T-cell (primary cell): ENCODE results near the gene NANOS3. TPM values are rescaled to one million over a fixed set of nuclear protein-coding genes. Genes with fewer than 3 reads are reported as not detected.
A peak's percentile ranks its signal among the peaks of the same experiment; 100 is the strongest.

Experiments
- ATAC-seq, 4 experiments: fragments of 200-7000 bp in 3 of 4; fragments of 150-1000 bp in 1 of 4; cut with Tn5 transposase; replicated peaks in 1 of 4; 1 replicate in 3 of 4; 2 replicates in 1 of 4; pipeline ENCODE4 v1.10.0; 2021; ENCODE audit warnings: moderate library complexity in 3 of 4, mild to moderate bottlenecking in 2 of 4, moderate number of reproducible peaks in 1 of 4
- CTCF ChIA-PET, 2 donors: fragments of 300-600 bp; sonication (Branson Sonifier 250); formaldehyde crosslinking; loops; one replicate each; lab custom pipeline; 2022; ENCODE audit warnings: antibody characterized with exemption in 2 of 2; lab: Charles Lee
- POLR2A ChIA-PET, 2 donors: fragments of 300-600 bp; sonication (Branson Sonifier 250); formaldehyde crosslinking; loops; one replicate each; lab custom pipeline; 2022; ENCODE audit warnings: antibody characterized with exemption in 2 of 2; lab: Charles Lee
- DNase-seq, 35 experiments: peaks; one replicate each; pipeline versions ENCODE4 v3.0.0 to v3.0.0-alpha.2; 2013 to 2023
- H3K27ac ChIP-seq: one replicate; pipeline ENCODE4 v1.5.1; 2013; ENCODE audit warnings: low read length
- H3K27me3 ChIP-seq, 2 experiments: replicated peaks in 1 of 2; 1 replicate in 1 of 2; 2 replicates in 1 of 2; pipeline versions ENCODE4 v1.6.1 to v1.7.0; 2013; ENCODE audit warnings: low read length in 1 of 2, mixed read lengths in 1 of 2; ENCODE audit not compliant: control insufficient read depth in 2 of 2, insufficient read depth in 2 of 2; ENCODE audit errors: extremely low read depth in 1 of 2
- H3K36me3 ChIP-seq, 2 donors: 1 replicate in 1 of 2; 2 replicates in 1 of 2; pipeline versions ENCODE4 v1.6.1 to v1.7.0; 2013; ENCODE audit warnings: low read length in 1 of 2; ENCODE audit not compliant: control insufficient read depth in 2 of 2, insufficient read depth in 1 of 2; ENCODE audit errors: extremely low read depth in 1 of 2
- H3K4me1 ChIP-seq, 2 experiments: 1 replicate in 1 of 2; 2 replicates in 1 of 2; pipeline versions ENCODE4 v1.6.1 to v1.7.0; 2013; ENCODE audit warnings: low read length in 2 of 2, mixed read lengths in 1 of 2; ENCODE audit not compliant: insufficient read depth in 2 of 2, control insufficient read depth in 1 of 2; ENCODE audit errors: extremely low read depth in 1 of 2
- H3K4me3 ChIP-seq, 2 donors: 1 replicate in 1 of 2; 2 replicates in 1 of 2; pipeline versions ENCODE4 v1.5.1 to v1.7.0; 2013; ENCODE audit warnings: mild to moderate bottlenecking in 2 of 2, low read length in 1 of 2, moderate library complexity in 1 of 2; ENCODE audit not compliant: control insufficient read depth in 1 of 2; ENCODE audit errors: extremely low read depth in 1 of 2
- H3K9me3 ChIP-seq: 2 replicates; pipeline ENCODE4 v1.7.0; 2013
- H3K27ac Mint-ChIP-seq, 2 donors: one replicate each; pipeline ENCODE4 v1.8.0; 2020 to 2021; ENCODE audit warnings: mild to moderate bottlenecking in 2 of 2, mixed read lengths in 2 of 2
- H3K27me3 Mint-ChIP-seq, 2 donors: one replicate each; pipeline ENCODE4 v1.8.0; 2021 to 2022; ENCODE audit warnings: mixed read lengths in 2 of 2
- H3K36me3 Mint-ChIP-seq: one replicate; pipeline ENCODE4 v1.8.0; 2021; ENCODE audit warnings: mixed read lengths
- H3K4me1 Mint-ChIP-seq, 3 donors: one replicate each; pipeline ENCODE4 v1.8.0; 2020 to 2022; ENCODE audit warnings: mixed read lengths in 3 of 3, mild to moderate bottlenecking in 1 of 3
- H3K4me3 Mint-ChIP-seq, 3 donors: one replicate each; pipeline ENCODE4 v1.8.0; 2020 to 2022; ENCODE audit warnings: mild to moderate bottlenecking in 3 of 3, mixed read lengths in 3 of 3, moderate library complexity in 3 of 3
- H3K9me3 Mint-ChIP-seq, 3 donors: one replicate each; pipeline ENCODE4 v1.8.0; 2020 to 2022; ENCODE audit warnings: mixed read lengths in 3 of 3
- WGBS: methylation state at CpG from one replicate; pipeline ENCODE4 v1.1.5; 2013; ENCODE audit warnings: missing lambda C conversion rate; ENCODE audit not compliant: insufficient coverage; 5-methylcytosine and 5-hydroxymethylcytosine counted together
- total RNA-seq, 35 experiments: library from RNA in 6 of 35; stranded (reverse) in 6 of 35; fragments of 120-200 nt in 1 of 35; gene quantifications; one replicate each; pipeline versions ENCODE4 v1.2.1 to v1.2.4 and lab custom pipeline; 2013 to 2026

NANOS3 gene
- total RNA-seq, 5 donors from 2014 or later (not counting 1 experiment from before 2014, with no cell fraction given) = 0.85 to 2.3 (median 1.5) TPM; not detected in 1

- Histone ChIP-seq H3K4me1 (no peaks in the 10 kb centered on the region), H3K4me3 (no peak overlapping the region), H3K9me3 (no peaks in the 10 kb centered on the region), H3K27me3 (no peaks in the 10 kb centered on the region), H3K27ac (no peak overlapping the region), H3K36me3 (no peaks in the 10 kb centered on the region)
- Mint-ChIP-seq H3K27ac (no peak overlapping the region), H3K27me3 (no peaks in the 10 kb centered on the region), H3K4me1 (no peaks in the 10 kb centered on the region), H3K9me3 (no peaks in the 10 kb centered on the region), H3K36me3 (no peaks in the 10 kb centered on the region), H3K4me3 (no peak overlapping the region)
- ChIA-PET POLR2A (no interaction called here), CTCF (no interaction called here)
- ATAC-seq = no peak
- no peak for DNase-seq
- 100% methylated on average over 2 of the region's 5 CpGs for WGBS
Measured at GRCh38 chr19:13894552-13894951, 17.6 kb downstream of the NANOS3 start.

GRCh38 chr19:13896227-13896626 lies 19.3 kb downstream of the NANOS3 start:
- no peaks in the 10 kb centered on the region for H3K9me3 ChIP-seq
- no CpG with 5 or more reads among the region's 2 CpGs for WGBS
- H3K27me3 ChIP-seq = no peaks in the 10 kb centered on the region
- Mint-ChIP-seq H3K27me3 (no peaks in the 10 kb centered on the region), H3K27ac (no peak overlapping the region), H3K4me3 (no peak overlapping the region), H3K36me3 (no peaks in the 10 kb centered on the region), H3K9me3 (no peaks in the 10 kb centered on the region), H3K4me1 (no peaks in the 10 kb centered on the region)
- ChIA-PET CTCF (interaction anchor here in 1 of 2 donors (0.6 kb wide), 1 partner anchor 426 kb away, joined by 4 read pairs; no protein-coding TSS in a partner anchor), POLR2A (no interaction called here)
- H3K4me1 ChIP-seq = no peaks in the 10 kb centered on the region
- no peak overlapping the region for H3K4me3 ChIP-seq
- no peak overlapping the region for H3K27ac ChIP-seq
- ATAC-seq (no peak), DNase-seq (no peak)
- H3K36me3 ChIP-seq = no peaks in the 10 kb centered on the region

- H3K4me3 Mint-ChIP-seq = no peak overlapping the region
- peaks cover 0 to 7% (median 0%) of the 10 kb centered on the region in 3 donors for H3K4me1 Mint-ChIP-seq
- no peaks in the 10 kb centered on the region for H3K36me3 Mint-ChIP-seq
- peak overlapping the region in 1 of 2 donors; percentile 11 for H3K27ac Mint-ChIP-seq
- no peak overlapping the region for H3K27ac ChIP-seq
- no peaks in the 10 kb centered on the region for H3K9me3 ChIP-seq
- no peaks in the 10 kb centered on the region for H3K36me3 ChIP-seq
- H3K4me3 ChIP-seq = no peak overlapping the region
- ChIA-PET CTCF (no interaction called here), POLR2A (no interaction called here)
- DNase-seq (no peak), ATAC-seq (no peak)
- no peaks in the 10 kb centered on the region for H3K27me3 Mint-ChIP-seq
- H3K9me3 Mint-ChIP-seq = no peaks in the 10 kb centered on the region
- H3K27me3 ChIP-seq = no peaks in the 10 kb centered on the region
- WGBS = 82% methylated on average over 6 of the region's 10 CpGs
- H3K4me1 ChIP-seq = peaks cover 0 to 3% of the 10 kb centered on the region in 2 experiments
Measured at GRCh38 chr19:13899393-13899792, 22.5 kb downstream of the NANOS3 start.

- DNase-seq (no peak), ATAC-seq (no peak)
- Histone ChIP-seq H3K4me1 (peaks cover 0 to 3% of the 10 kb centered on the region in 2 experiments), H3K36me3 (no peaks in the 10 kb centered on the region), H3K9me3 (no peaks in the 10 kb centered on the region), H3K27me3 (no peaks in the 10 kb centered on the region), H3K4me3 (no peak overlapping the region), H3K27ac (no peak overlapping the region)
- POLR2A ChIA-PET = no interaction called here
- WGBS = 83% methylated on average over 4 of the region's 5 CpGs
- peaks cover 0 to 12% (median 0%) of the 10 kb centered on the region in 3 donors for H3K4me1 Mint-ChIP-seq
- H3K9me3 Mint-ChIP-seq = no peaks in the 10 kb centered on the region
- H3K27ac Mint-ChIP-seq = no peak overlapping the region
- CTCF ChIA-PET = interaction anchor here (0.6 to 0.8 kb wide), 2 partner anchors 620 to 1178 kb away, joined by 3 read pairs; no protein-coding TSS in a partner anchor
- no peak overlapping the region for H3K4me3 Mint-ChIP-seq
- H3K36me3 Mint-ChIP-seq = no peaks in the 10 kb centered on the region
- H3K27me3 Mint-ChIP-seq = no peaks in the 10 kb centered on the region
Measured at GRCh38 chr19:13899912-13900584, 23.1 kb downstream of the NANOS3 start.

GRCh38 chr19:13902993-13903555 lies 26.1 kb downstream of the NANOS3 start:
- H3K4me3 Mint-ChIP-seq = no peak overlapping the region
- ATAC-seq = no peak
- DNase-seq = peak in 8 of 35 experiments; percentile 20 to 64 (median 24)

GRCh38 chr19:13905634-13906520 lies 28.9 kb downstream of the NANOS3 start, which contains the start of the genes BRME1 and CC2D1A:
TSS of gene BRME1 (minus strand) at chr19:13906117. CDS start at chr19:13904892, 1,225 bp downstream.
TSS of gene CC2D1A (plus strand) at chr19:13906201. CDS start at chr19:13906442, 241 bp downstream.
- ATAC-seq = peak; percentile 99 to 100 (median 99)
- ChIA-PET CTCF (interaction anchor here in 1 of 2 donors (0.7 to 0.9 kb wide), 3 partner anchors 19 to 27 kb away, joined by 4 to 5 read pairs (median 4); no protein-coding TSS in a partner anchor), POLR2A (no interaction called here)
- Histone ChIP-seq H3K27me3 (no peaks in the 10 kb centered on the region), H3K4me1 (peaks cover 7 to 20% of the 10 kb centered on the region in 2 experiments), H3K36me3 (peaks cover 0 to 4% of the 10 kb centered on the region in 2 donors), H3K9me3 (no peaks in the 10 kb centered on the region), H3K4me3 (peak within 1 kb of the TSS; percentile 65 to 67), H3K27ac (peak within 1 kb of the TSS; percentile 15)
- peak; percentile 84 to 95 (median 93) for DNase-seq
- Mint-ChIP-seq H3K36me3 (peaks cover 9% of the 10 kb centered on the region), H3K9me3 (no peaks in the 10 kb centered on the region), H3K27me3 (no peaks in the 10 kb centered on the region), H3K27ac (peak within 1 kb of the TSS; percentile 76 to 85), H3K4me3 (peak within 1 kb of the TSS; percentile 78 to 85 (median 83)), H3K4me1 (peaks cover 14 to 25% (median 17%) of the 10 kb centered on the region in 3 donors)
- 11% methylated on average over 75 of the region's 86 CpGs for WGBS

More at GRCh38 chr19:13902993-13903555, 26.1 kb downstream of the NANOS3 start:
- Histone ChIP-seq H3K36me3 (no peaks in the 10 kb centered on the region), H3K27ac (no peak overlapping the region), H3K27me3 (no peaks in the 10 kb centered on the region), H3K9me3 (no peaks in the 10 kb centered on the region), H3K4me3 (no peak overlapping the region), H3K4me1 (peaks cover 7 to 20% of the 10 kb centered on the region in 2 experiments)
- ChIA-PET CTCF (interaction anchor here (0.5 to 1.2 kb wide), 7 partner anchors 21 to 581 kb away, joined by 3 to 7 read pairs (median 3); no protein-coding TSS in a partner anchor), POLR2A (interaction anchor here in 1 of 2 donors (0.7 kb wide), 1 partner anchor 363 kb away, joined by 4 read pairs; no protein-coding TSS in a partner anchor)
- H3K9me3 Mint-ChIP-seq = no peaks in the 10 kb centered on the region
- H3K27ac Mint-ChIP-seq = peak overlapping the region in 1 of 2 donors; percentile 27
- 54% methylated on average over 4 of the region's 4 CpGs for WGBS
- no peaks in the 10 kb centered on the region for H3K27me3 Mint-ChIP-seq
- no peaks in the 10 kb centered on the region for H3K36me3 Mint-ChIP-seq
- H3K4me1 Mint-ChIP-seq = peaks cover 14 to 25% (median 17%) of the 10 kb centered on the region in 3 donors
